GM21825 (cell line): Measurements from ENCODE around the gene CUEDC1.
A peak's percentile ranks its signal among the peaks of the same experiment; 100 is the strongest.
"Not testable (repeated sequence)": the region's sequence is repeated elsewhere in the genome, so short reads cannot be mapped to it uniquely, and the experiment has no call there.

Experiments used
- ATAC-seq: cut with Tn5 transposase; IDR thresholded peaks from one replicate; pipeline ENCODE4 v1.9.1; 2021; ENCODE audit warnings: mild to moderate bottlenecking, moderate library complexity; ENCODE audit not compliant: unreplicated experiment

The CUEDC1 gene

DNA sequence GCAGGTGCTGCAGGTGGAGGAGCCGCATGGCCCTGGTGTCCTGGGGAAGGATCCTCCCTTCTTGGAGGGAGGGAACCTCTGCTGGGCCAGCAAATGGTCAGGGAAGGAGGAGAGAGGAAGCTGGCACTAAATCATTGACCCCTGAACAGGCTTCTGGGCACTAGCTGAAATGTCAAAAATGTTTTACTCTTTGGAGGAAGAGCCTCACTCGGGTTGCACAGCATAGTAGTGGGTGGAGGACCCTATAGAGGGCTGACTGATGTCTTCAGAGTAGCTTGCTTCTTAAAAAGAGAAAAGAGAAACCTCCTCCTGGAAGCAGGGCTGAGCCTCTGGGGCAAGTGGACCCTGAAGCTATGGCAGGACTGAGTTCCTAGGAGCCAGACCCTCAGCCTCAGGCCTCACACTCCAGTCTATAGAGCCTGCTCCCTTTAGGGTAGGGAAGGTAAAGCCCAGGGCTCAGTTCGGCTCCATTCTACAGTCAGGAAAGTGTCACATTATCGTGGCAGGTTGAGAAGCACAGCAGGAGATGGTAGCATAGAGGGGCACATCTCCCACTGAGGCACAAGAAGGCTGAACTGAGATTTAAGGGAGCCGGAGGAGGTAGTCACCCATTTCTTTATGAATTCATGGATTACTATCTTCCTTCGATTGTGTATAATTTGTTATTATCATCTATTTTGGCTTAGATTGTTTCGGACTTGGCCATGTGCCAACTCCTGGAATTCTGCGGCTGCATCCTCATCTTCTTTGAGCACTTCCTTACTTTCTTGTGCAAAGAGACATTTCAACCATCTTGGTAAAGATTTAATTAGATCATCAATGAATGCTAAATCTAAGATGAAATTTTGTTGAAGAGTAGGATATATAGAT, 7.3 kb upstream of the CUEDC1 start:
- ATAC-seq: no peak

- ATAC-seq: no peak
These were observed 4.7 kb upstream of the CUEDC1 start for GRCh38 chr17:57959929-57960328.

- ATAC-seq: not testable (repeated sequence)
These were observed 3.2 kb upstream of the CUEDC1 start for GRCh38 chr17:57958391-57958790.

DNA sequence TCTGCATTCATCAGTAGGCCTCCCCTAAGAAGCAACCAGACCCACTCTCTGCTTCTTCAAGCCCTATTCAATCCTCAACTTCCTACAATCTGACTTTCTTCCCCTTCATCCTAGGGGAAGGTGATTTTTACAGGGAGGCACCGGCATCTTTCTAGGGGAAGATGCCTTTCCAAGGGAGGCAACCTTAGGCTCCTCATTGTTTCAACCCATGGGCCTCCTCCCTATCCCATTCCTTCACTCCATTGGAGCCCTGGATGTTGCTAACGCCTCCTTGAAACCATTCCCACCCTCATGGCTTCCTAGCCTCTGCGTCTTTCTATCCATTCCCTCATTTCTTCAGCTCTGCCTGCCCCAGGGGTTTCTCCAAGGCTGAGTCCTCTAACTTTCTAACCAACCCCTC, 2.7 kb upstream of the CUEDC1 start:
- ATAC-seq: no peak

- ATAC-seq: no peak
These were observed 2.1 kb upstream of the CUEDC1 start for GRCh38 chr17:57957120-57957850.

- ATAC-seq: peak; percentile 55
These were observed 1.3 kb upstream of the CUEDC1 start for GRCh38 chr17:57956291-57957119.

- no peak for ATAC-seq
These were observed 622 bp downstream of the CUEDC1 start for GRCh38 chr17:57954397-57955182.

DNA sequence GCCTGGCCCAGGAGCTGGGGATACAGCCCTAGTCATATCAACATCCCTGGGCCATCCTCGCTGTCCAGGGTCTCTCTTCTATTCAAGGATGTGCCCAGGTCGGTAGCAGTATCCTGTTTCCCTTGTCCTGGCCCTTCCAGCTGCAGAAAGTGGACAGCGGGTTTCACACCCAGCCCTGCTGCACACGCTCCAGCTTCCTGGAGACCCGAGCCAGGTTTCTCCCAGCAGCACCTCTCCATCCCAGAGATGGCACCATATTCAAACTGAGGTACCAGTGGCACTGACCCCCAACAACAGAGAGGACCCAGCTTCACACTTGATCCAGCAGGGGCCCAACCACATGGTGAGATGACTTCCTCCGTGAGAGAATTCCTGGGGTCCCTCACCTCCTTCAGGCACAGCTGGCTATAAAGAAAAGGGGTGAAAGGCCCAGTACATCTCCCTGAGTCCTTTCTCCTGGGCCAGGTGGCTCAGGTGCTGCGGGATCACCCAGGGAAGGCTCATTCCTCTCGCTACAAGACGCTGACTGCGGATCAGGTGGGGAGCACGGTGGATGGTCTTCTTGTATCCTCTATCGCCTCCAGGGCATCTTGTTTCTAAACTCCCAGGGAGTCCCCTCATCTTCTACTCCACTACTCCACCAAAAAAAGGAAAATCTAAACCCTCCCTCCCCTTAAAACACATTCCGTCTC, 1.4 kb downstream of the CUEDC1 start:
- ATAC-seq: no peak

DNA sequence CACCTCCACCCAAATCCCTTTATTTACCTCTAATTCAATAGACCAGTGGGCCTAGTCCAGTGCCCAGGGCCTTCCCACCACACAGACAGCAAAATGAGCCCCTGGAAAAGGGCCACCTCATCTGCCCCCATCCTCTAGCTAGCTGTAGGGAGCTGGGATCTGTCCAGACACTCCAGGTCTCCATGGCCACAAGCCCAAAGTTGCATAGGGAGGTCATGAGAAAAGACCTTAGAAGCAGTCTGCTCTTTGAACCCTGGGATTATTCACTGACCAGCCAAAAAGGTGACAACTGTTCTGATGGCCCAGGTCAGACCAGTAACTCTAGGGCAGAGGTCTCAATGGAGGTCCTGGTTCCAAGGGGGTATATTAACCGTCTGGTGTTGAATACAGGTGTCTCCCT, 2.0 kb downstream of the CUEDC1 start:
- no peak for ATAC-seq

DNA sequence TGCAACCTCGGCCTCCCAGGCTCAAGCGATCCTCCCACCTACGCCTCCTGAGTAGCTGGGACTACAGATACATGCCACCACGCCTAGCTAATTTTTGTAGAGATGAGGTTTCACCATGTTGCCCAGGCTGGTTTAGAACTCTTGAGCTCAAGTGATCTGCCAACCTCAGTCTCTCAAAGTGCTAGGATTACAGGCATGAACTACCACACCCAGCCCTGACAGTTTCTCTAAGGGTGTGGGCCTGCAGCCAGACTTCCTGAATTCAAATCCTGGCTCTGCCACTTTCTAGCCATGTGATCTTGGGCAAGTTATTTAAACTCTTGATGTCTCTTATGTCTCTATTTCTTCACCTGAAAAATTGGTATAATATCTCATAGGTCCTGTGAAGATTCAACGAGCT, 5.6 kb downstream of the CUEDC1 start:
- no peak for ATAC-seq

GRCh38 chr17:57948555-57949420, 6.4 kb downstream of the CUEDC1 start:
- no peak for ATAC-seq

DNA sequence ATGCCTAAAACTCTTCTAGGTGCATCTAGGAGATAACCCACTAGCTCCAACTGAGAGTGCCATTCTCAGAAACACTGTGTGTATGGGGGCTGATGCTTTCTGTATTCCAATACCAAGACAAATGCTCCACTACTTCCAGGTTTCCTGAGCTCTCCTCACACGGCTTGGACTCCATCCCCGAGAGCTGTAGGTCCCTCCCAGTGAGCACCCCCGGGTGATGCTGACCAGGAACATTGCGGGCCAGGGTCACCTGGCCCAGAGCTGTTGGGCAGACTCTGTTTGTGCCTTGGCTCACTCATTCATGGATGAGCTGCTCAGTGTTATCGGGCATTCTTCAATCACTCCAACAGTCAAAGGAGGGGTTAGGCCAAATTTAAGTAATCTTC, 7.0 kb downstream of the CUEDC1 start:
- ATAC-seq: no peak

GRCh38 chr17:57947369-57947768, 7.8 kb downstream of the CUEDC1 start:
- no peak for ATAC-seq

GRCh38 chr17:57946798-57947358, 8.3 kb downstream of the CUEDC1 start:
- peak; percentile 85 for ATAC-seq

DNA sequence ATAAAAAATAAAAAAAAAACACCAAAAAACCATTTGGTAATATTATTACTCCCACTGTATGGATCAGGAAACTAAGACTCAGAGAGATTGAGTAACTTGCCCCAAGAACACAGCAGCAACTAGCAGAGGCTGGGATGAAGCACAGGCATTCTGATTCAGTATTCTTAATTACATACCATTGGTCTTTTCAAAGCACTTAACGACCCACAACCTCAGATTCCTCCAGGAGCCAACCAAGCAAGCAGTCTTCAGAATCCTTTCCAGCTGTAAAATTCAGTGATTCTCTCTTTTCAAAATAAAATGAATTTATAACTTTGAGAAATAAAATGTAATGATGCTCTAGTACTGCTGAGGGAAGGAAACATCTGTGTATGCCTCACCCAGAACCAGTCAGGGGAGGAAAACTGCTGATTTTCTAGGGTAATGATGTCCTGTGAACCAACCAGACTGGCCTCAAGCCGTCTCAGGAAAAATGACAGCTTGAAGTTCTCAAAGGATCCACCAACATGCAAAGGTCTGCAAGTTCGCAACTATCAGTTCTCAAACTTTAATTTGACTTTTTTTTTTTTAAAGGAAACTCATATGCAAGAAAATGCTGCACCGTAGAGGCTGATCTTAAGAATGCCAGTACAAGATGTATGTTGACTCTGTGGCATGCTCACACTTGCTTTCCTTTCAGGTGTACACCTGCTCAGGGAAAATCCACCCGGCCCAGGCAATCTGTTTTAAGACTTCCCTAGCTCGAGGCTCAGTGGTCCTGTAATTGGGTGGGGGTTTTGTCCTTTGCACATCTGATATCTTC, 9.0 kb downstream of the CUEDC1 start:
- ATAC-seq: peak; percentile 8

GRCh38 chr17:57944908-57945307, 10.3 kb downstream of the CUEDC1 start:
- no peak for ATAC-seq

GRCh38 chr17:57943645-57944044, 11.6 kb downstream of the CUEDC1 start:
- no peak for ATAC-seq

GRCh38 chr17:57943140-57943539, 12.1 kb downstream of the CUEDC1 start:
- ATAC-seq: no peak
